Ishikawa (cell line): ENCODE measurements around the gene NLGN1.

Experiments
- CEBPB ChIP-seq: IDR thresholded peaks from 2 replicates; pipeline ENCODE4 v1.6.1; 2012
- CREB1 ChIP-seq: IDR thresholded peaks from 2 replicates; pipeline ENCODE4 v1.6.1; 2012; ENCODE audit warnings: low read depth
- EGR1 ChIP-seq: IDR thresholded peaks from 2 replicates; pipeline ENCODE4 v1.6.1; 2012
- EP300 ChIP-seq: IDR thresholded peaks from 2 replicates; pipeline ENCODE4 v1.6.1; 2012; ENCODE audit warnings: borderline replicate concordance
- FOXM1 ChIP-seq: IDR thresholded peaks from 2 replicates; pipeline ENCODE4 v1.6.1; 2012; ENCODE audit warnings: low read depth, borderline replicate concordance
- MAX ChIP-seq: IDR thresholded peaks from 2 replicates; pipeline ENCODE4 v1.6.1; 2012
- NFIC ChIP-seq: IDR thresholded peaks from 2 replicates; pipeline ENCODE4 v1.6.1; 2012
- RAD21 ChIP-seq: IDR thresholded peaks from 2 replicates; pipeline ENCODE4 v1.6.1; 2012; ENCODE audit warnings: low read depth
- REST ChIP-seq: IDR thresholded peaks from 2 replicates; pipeline ENCODE4 v1.6.1; 2012; ENCODE audit warnings: low read depth, mild to moderate bottlenecking
- TAF1 ChIP-seq: IDR thresholded peaks from 2 replicates; pipeline ENCODE4 v1.6.1; 2012; ENCODE audit warnings: low read depth, mild to moderate bottlenecking
- TCF12 ChIP-seq: IDR thresholded peaks from 2 replicates; pipeline ENCODE4 v1.6.1; 2012; ENCODE audit warnings: low read depth
- TEAD4 ChIP-seq: IDR thresholded peaks from 2 replicates; pipeline ENCODE4 v1.6.1; 2012
- USF1 ChIP-seq: IDR thresholded peaks from 2 replicates; pipeline ENCODE4 v1.6.1; 2012
- YY1 ChIP-seq: IDR thresholded peaks from 2 replicates; pipeline ENCODE4 v1.6.1; 2012; ENCODE audit warnings: low read depth
- ZBTB7A ChIP-seq: IDR thresholded peaks from 2 replicates; pipeline ENCODE4 v1.6.1; 2012; ENCODE audit warnings: low read depth

The NLGN1 gene

GRCh38 chr3:173761161-173761560 is 363.6 kb downstream of the NLGN1 start:
- no peak for TF ChIP-seq YY1
- TF ChIP-seq RAD21, result no peak
- no peak for TF ChIP-seq ZBTB7A
- no peak for TF ChIP-seq TAF1

GRCh38 chr3:173762501-173762900 is 365.0 kb downstream of the NLGN1 start:
- TF ChIP-seq TCF12 (no peak), REST (no peak), TEAD4 (no peak), FOXM1 (no peak), ZBTB7A (no peak), EGR1 (no peak), CEBPB (no peak), EP300 (no peak), TAF1 (no peak), NFIC (no peak)

- TF ChIP-seq CEBPB (no peak), EP300 (no peak), REST (no peak)
Measured at GRCh38 chr3:173770011-173770410, 372.5 kb downstream of the NLGN1 start.

- no peak for TF ChIP-seq ZBTB7A
- no peak for TF ChIP-seq MAX
Measured at GRCh38 chr3:173770796-173771573, 373.4 kb downstream of the NLGN1 start.

- TF ChIP-seq YY1 (no peak), EGR1 (no peak), NFIC (no peak), MAX (no peak), CREB1 (no peak), EP300 (no peak), REST (no peak), FOXM1 (no peak), ZBTB7A (no peak), RAD21 (no peak), TAF1 (no peak), TEAD4 (no peak), USF1 (no peak)
Measured at GRCh38 chr3:173773800-173774199, 376.3 kb downstream of the NLGN1 start.

GRCh38 chr3:173774294-173774693 is 376.8 kb downstream of the NLGN1 start:
- no peak for TF ChIP-seq EP300
- TF ChIP-seq EGR1, result no peak
- no peak for TF ChIP-seq USF1
- no peak for TF ChIP-seq TEAD4
- no peak for TF ChIP-seq CEBPB
- no peak for TF ChIP-seq TAF1
- no peak for TF ChIP-seq NFIC
